ENCODE data around the gene PBX1. TPM values are rescaled to one million over a fixed set of nuclear protein-coding genes. Genes with fewer than 3 reads are reported as not detected.

PBX1 gene
- 10 to 100 TPM in 1 of 2 donors, 1 to 10 TPM in 1; 7.6 to 17.3 TPM for total RNA-seq
- polyA plus RNA-seq = 1 to 10 TPM; 2.2 to 2.5 TPM

- Histone ChIP-seq H3K27me3 (ENCODE audit: control insufficient read depth in 4 of 4, insufficient read depth in 4 of 4, low read length in 3 of 4) (no peaks in the 10 kb centered on the region), H3K9ac (ENCODE audit: low read depth in 1 of 2, low read length in 2 of 2) (peak within 1 kb of the TSS in 1 of 2 donors; percentile 95), H3K4me3 (ENCODE audit: low read depth in 1 of 3, low read length in 3 of 3) (peak within 1 kb of the TSS; percentile 64 to 74 (median 72)), H3K9me3 (ENCODE audit: control insufficient read depth in 4 of 4, low read length in 3 of 4) (no peaks in the 10 kb centered on the region), H3K4me1 (ENCODE audit: control insufficient read depth in 4 of 4, insufficient read depth in 4 of 4, low read length in 3 of 4) (peaks cover 2 to 16% (median 15%) of the 10 kb centered on the region in 4 donors), H3K27ac (ENCODE audit: low read depth in 1 of 2, low read length in 2 of 2) (peak within 1 kb of the TSS; percentile 57 to 67), H3K36me3 (ENCODE audit: control insufficient read depth in 4 of 4, insufficient read depth in 3 of 4, low read depth in 1 of 4, low read length in 3 of 4) (no peaks in the 10 kb centered on the region)
- under 1% methylated on average over 28 of the region's 28 CpGs for WGBS
- peak; percentile 88 for DNase-seq (ENCODE audit: low spot score)
- TF ChIP-seq YY1 (IDR thresholded peaks at IDR 0.05) (peak; percentile 53), CTCF (IDR thresholded peaks at IDR 0.05; ENCODE audit: low read depth, low read length, missing input control) (no peak), ZBTB33 (IDR thresholded peaks at IDR 0.05) (no peak), EGR1 (IDR thresholded peaks at IDR 0.05; ENCODE audit: low read depth in 2 of 2) (no peak), GABPA (IDR thresholded peaks at IDR 0.05 in 1 of 2, conservative IDR thresholded peaks at IDR 0.05 in 1 of 2) (no peak), RXRA (IDR thresholded peaks at IDR 0.05) (peak; percentile 51 to 66), RAD21 (IDR thresholded peaks at IDR 0.05) (peak; percentile 21 to 52), FOXA2 (IDR thresholded peaks at IDR 0.05) (no peak), SP1 (IDR thresholded peaks at IDR 0.05) (peak; percentile 77), FOXA1 (IDR thresholded peaks at IDR 0.05) (peak; percentile 43), MAX (IDR thresholded peaks at IDR 0.05) (no peak), ATF3 (IDR thresholded peaks at IDR 0.05) (no peak), HNF4A (conservative IDR thresholded peaks at IDR 0.05) (peak; percentile 47 to 73), JUND (IDR thresholded peaks at IDR 0.05) (peak; percentile 52 to 60), TAF1 (conservative IDR thresholded peaks at IDR 0.05) (peak; percentile 83), NR2F2 (IDR thresholded peaks at IDR 0.05) (peak; percentile 61), HNF4G (IDR thresholded peaks at IDR 0.05) (peak; percentile 46)
- TF ChIP-seq, protein P1, sequence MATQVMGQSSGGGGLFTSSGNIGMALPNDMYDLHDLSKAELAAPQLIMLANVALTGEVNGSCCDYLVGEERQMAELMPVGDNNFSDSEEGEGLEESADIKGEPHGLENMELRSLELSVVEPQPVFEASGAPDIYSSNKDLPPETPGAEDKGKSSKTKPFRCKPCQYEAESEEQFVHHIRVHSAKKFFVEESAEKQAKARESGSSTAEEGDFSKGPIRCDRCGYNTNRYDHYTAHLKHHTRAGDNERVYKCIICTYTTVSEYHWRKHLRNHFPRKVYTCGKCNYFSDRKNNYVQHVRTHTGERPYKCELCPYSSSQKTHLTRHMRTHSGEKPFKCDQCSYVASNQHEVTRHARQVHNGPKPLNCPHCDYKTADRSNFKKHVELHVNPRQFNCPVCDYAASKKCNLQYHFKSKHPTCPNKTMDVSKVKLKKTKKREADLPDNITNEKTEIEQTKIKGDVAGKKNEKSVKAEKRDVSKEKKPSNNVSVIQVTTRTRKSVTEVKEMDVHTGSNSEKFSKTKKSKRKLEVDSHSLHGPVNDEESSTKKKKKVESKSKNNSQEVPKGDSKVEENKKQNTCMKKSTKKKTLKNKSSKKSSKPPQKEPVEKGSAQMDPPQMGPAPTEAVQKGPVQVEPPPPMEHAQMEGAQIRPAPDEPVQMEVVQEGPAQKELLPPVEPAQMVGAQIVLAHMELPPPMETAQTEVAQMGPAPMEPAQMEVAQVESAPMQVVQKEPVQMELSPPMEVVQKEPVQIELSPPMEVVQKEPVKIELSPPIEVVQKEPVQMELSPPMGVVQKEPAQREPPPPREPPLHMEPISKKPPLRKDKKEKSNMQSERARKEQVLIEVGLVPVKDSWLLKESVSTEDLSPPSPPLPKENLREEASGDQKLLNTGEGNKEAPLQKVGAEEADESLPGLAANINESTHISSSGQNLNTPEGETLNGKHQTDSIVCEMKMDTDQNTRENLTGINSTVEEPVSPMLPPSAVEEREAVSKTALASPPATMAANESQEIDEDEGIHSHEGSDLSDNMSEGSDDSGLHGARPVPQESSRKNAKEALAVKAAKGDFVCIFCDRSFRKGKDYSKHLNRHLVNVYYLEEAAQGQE (IDR thresholded peaks at IDR 0.05) = peak; percentile 69
Observed at GRCh38 chr1:164558461-164559341, at the start of gene PBX1. Gene PBX1 (plus strand): TSS chr1:164559184.
